HG03066 (cell line): ENCODE results near the gene MGST2.

Source experiments
- ATAC-seq: cut with Tn5 transposase; IDR thresholded peaks from one replicate; pipeline ENCODE4 v1.9.1; 2021; ENCODE audit warnings: low read depth; ENCODE audit not compliant: unreplicated experiment

The MGST2 gene

GRCh38 chr4:139735381-139736273 is 70.0 kb downstream of the MGST2 start:
- no peak for ATAC-seq

GRCh38 chr4:139736274-139736660 is 70.6 kb downstream of the MGST2 start:
- no peak for ATAC-seq

- no peak for ATAC-seq
Measured at GRCh38 chr4:139736661-139737060, 71.0 kb downstream of the MGST2 start.

- ATAC-seq, result no peak
Measured at GRCh38 chr4:139738846-139739613, 73.4 kb downstream of the MGST2 start.

GRCh38 chr4:139740121-139740520 is 74.5 kb downstream of the MGST2 start:
- no peak for ATAC-seq

DNA sequence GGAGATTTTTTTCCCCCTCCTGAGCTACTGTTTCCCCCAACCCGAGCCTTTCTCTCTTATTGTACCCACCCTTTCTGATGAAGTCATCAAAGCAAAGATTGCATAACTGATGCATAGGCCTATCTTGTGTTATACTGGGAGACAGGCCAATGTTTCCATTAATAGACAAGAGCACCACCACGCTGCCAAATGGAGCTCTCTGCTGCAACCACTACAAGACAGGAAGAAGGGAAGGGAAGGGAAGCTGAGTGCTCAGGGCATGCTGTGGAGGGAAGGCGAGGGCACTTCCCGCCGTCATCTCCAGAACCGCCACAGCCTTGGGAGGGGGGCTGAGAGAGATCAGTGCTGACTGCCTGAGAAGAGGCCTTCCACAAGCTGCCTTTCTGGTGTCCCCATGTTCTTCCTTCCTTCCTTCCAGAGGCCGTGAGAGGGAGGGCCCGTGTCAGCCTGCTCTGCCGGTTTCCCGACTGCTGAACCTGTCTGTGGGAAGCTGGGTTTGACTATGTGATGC is 75.0 kb downstream of the MGST2 start:
- ATAC-seq, result no peak

DNA sequence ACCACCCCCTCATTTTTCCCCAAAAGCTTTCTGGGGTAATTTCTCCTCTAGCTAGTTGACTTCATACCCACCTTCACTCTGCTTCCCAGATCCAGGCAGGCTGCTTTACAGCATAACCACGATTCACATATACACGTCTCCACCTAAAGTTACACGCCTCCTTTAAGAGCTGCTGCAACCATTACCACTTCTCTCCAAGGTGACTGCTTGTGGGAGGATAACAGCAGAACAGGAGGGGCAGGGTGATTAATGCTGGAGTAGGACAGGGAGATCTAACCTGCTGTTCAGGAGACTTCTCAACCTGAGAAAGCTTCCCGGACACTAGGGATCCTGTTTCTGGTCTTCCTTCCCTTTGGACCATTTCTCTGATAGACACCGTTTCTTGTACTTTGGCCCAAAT is 77.4 kb downstream of the MGST2 start:
- no peak for ATAC-seq

GRCh38 chr4:139744232-139744631 is 78.6 kb downstream of the MGST2 start:
- ATAC-seq, result no peak

GRCh38 chr4:139745111-139745639 is 79.6 kb downstream of the MGST2 start:
- no peak for ATAC-seq

- no peak for ATAC-seq
Measured at GRCh38 chr4:139746431-139747171, 81.0 kb downstream of the MGST2 start.

- no peak for ATAC-seq
Measured at GRCh38 chr4:139749338-139749737, 83.7 kb downstream of the MGST2 start.

DNA sequence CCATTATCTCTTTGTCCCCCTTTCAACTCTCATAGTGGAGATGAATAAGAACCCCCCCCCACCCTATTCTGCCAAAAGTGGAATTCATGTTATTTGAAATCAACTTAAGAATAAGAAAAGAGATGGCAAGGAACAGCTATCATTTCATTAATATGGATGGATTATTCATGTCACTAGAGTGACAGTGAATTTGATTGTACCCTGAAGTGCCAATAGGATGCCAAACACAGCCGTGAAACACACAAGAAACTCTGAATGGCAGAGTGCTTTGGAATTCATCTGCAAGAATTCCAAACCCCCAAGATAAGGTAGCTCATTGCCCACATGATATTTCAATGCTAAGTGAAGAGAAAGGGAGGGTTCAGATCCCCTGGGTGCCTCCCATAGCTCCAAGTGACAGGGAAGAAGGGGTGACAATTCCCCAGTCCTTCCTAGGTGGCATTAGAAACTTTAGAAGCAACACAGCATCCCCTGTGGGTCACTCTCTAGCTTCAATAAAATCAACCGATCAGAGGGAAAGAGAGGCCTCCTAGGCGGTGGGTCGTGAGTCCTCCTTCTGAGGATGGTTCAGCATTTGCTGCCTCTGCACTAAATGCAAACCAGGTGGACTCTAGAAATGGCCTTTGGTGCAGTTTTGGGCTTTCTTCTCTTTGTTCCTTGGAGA is 84.3 kb downstream of the MGST2 start:
- no peak for ATAC-seq

- ATAC-seq, result no peak
Measured at GRCh38 chr4:139753686-139754085, 88.1 kb downstream of the MGST2 start.
